Fibroblast of the aortic adventitia (primary cell): Measurements from ENCODE around the gene MRPL40. TPM values are rescaled to one million over a fixed set of nuclear protein-coding genes. Genes with fewer than 3 reads are reported as not detected.

Source experiments
- DNase-seq: peaks from one replicate; pipeline ENCODE4 v3.0.0-alpha.2; 2010; ENCODE audit warnings: low read depth
- H3K4me3 ChIP-seq: 2 replicates; pipeline ENCODE4 v1.5.1; 2011; ENCODE audit warnings: low read depth, mild to moderate bottlenecking, control low read depth, low read length, moderate library complexity
- total RNA-seq: library from RNA; depleted of rRNA; stranded (reverse); fragments of >200 nt; gene quantifications from 2 replicates; pipeline ENCODE4 v1.2.3, GENCODE V29; 2012; ENCODE audit warnings: low replicate concordance
- TF ChIP-seq, protein P1 (sequence below): IDR thresholded peaks from 2 replicates; pipeline ENCODE4 v1.5.1; 2011; ENCODE audit warnings: mild to moderate bottlenecking, low read length, control low read depth, inconsistent platforms; ENCODE audit not compliant: insufficient read depth

MRPL40 gene
- total RNA-seq, 1 donor: 41.8 TPM

DNA sequence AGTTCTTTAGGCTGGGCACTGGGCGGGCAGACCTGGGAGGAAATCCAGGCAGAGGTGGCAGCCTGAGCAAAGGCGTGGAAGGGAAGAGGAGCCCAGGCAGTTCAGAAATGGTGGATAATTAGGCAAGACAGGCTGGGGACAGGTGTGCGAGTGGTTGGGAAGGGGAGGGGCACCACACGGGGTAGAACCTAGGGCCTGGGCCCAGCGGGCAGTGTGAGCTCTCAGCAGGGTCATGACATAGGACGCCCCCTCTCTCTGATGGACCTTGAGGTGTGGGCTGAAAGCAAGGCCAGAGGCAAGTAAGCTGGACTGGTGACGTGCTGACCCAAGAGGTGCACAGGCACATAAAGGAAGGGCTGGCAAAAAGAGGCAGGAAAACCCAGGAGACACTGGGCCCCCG, 39.9 kb downstream of the MRPL40 start:
- TF ChIP-seq, protein P1, sequence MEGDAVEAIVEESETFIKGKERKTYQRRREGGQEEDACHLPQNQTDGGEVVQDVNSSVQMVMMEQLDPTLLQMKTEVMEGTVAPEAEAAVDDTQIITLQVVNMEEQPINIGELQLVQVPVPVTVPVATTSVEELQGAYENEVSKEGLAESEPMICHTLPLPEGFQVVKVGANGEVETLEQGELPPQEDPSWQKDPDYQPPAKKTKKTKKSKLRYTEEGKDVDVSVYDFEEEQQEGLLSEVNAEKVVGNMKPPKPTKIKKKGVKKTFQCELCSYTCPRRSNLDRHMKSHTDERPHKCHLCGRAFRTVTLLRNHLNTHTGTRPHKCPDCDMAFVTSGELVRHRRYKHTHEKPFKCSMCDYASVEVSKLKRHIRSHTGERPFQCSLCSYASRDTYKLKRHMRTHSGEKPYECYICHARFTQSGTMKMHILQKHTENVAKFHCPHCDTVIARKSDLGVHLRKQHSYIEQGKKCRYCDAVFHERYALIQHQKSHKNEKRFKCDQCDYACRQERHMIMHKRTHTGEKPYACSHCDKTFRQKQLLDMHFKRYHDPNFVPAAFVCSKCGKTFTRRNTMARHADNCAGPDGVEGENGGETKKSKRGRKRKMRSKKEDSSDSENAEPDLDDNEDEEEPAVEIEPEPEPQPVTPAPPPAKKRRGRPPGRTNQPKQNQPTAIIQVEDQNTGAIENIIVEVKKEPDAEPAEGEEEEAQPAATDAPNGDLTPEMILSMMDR: no peak
- no peak overlapping the region for H3K4me3 ChIP-seq
- DNase-seq: no peak

DNA sequence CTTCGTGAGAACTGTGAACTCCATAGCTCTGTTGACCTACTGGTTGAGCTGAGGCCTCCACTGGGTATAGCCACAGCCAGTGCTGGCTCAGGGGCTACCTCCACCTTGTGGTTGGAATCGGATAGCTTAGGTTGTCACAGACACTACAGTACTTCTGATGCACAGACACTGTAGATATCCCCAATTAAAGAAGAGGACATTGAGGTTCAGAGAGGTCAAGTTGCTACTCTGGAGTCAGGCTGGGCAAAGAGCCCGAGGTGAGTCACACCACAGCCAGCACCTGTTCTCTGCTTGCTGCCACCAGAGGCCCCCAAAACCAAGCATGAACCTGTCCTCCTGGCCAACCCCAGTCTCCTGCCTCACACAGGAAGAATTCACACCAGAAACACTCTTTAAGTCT, 41.2 kb downstream of the MRPL40 start:
- no peak overlapping the region for H3K4me3 ChIP-seq
- TF ChIP-seq, protein P1: peak; percentile 11
- no peak for DNase-seq

DNA sequence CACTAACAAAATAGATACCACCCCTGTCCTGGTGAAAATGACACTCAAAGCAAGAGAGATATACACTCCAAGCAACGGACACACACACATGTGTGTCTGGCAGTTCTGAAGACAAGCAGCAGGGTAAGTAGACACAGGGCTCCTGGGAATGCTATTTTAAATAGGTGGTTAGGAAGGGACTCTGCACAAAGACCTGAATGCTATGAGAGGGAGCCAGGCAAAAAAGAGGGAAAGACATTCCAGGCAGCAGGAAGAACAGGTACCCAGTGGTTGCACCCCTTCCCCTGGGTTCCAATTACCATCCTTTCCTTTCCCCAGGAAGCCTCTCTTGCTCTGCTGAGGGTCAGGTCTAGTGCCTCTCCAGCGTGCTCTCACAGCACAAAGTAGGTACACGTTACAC, 43.7 kb downstream of the MRPL40 start:
- no peak overlapping the region for H3K4me3 ChIP-seq
- no peak for DNase-seq
- TF ChIP-seq, protein P1: no peak

DNA sequence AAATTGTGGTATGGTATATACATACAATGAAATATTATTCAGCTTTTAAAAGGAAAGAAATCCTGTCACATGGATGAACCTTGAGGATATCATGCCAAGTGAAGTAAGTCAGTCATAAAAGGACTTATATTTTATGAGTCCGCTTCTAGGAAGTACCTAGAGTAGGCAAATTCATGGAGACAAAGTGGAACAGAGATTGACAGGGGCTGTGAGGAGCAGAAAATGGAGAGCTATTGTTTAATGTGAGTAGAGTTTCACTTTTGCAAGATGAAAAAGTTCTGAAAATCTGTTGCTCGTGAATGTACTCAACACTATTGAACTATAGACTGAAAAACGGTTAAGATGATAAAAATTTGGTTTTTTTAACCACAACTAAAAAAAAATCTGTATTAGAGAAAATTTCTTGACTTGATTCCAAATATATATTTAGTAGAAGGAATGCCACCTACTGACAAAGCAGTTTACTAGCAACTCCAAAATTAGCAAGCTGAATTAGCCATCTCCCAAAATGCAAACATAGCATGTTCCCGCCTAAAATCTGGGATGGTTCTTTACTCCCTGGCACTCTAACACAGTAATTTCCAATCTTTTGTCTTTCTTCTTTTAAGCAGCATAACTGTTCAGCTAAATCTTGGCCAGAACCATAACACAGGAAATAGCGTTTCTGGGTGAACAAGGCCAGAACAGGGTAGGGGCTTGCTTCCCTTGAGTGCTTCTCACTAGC, 45.1 kb downstream of the MRPL40 start:
- peak; percentile 45 for DNase-seq
- H3K4me3 ChIP-seq: peak overlapping the region; percentile 96
- TF ChIP-seq, protein P1: peak; percentile 16

DNA sequence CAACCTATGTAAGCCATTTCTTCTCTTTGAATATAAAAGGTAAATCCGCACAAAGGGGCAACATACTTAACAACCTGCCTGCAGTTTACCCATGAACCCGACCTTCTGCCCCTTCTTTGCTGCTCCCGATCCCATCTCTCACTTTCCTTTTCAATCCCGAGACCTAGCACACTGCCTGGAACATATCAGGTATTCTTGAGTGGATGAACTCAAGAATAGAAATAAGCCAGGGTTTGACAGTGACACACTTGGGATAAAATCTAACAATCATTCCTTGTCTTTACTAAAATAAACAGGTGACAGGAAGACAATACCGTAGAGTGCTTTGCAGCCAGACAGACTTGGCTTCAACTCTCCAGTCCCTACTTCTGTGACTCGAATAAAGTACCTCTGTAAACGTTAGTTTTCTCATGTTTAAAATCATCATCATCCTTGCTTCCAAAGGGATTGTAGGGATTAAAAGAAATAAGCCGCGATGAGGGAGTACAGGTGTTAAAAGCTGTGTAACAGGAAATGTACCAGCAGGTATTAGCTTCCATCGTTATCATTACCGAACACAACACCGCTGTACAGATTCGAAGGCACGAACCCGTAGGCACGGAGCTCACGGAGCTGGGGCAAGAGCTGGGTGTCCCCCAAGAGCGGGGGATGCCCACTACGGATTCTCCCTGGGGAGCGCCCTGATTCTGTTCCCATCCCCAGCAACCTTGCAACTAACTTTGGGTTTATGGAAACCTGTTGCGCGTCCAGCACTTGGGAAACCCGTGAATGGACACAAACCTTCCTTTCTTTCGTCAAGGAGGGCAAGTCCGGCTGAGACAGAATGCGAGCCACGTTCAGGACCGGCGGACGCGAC, 45.9 kb downstream of the MRPL40 start:
- H3K4me3 ChIP-seq: peak overlapping the region; percentile 96
- DNase-seq: no peak
- TF ChIP-seq, protein P1: no peak

DNA sequence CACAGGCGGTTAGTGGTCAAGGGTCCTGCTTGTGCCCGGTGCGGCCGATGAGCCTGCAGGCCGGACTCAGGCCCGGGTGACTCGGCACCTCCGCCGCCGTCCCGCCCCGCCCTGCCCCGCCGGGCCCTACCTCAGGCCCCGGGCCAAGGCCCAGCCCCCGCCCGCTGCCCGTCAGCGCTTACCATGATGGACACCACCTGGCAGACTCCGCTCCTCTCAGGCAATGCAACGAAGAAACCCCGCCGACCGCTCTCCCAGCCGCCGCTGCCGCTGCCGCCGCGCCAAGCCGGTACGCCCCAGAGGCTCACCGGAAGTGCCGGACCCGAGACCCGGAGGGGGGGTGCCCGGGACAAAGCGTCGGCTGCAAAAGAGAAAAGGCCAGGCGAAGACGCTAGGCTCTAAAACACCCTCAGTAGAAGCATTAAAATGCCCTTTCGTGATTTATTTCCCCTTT, 46.6 kb downstream of the MRPL40 start, which contains the start of gene UFD1:
Gene UFD1, minus strand, starts transcription at position 293 of the 454 bp plus-strand sequence. Its CDS starts 108 bp downstream, at position 185.
- DNase-seq: peak; percentile 84
- TF ChIP-seq, protein P1: no peak

More for the DNA sequence above, 46.6 kb downstream of the MRPL40 start, which contains the start of gene UFD1:
- H3K4me3 ChIP-seq: peak within 1 kb of the TSS; percentile 96
